ENCODE measurements around the gene CHI3L1. TPM values are rescaled to one million over a fixed set of nuclear protein-coding genes. Genes with fewer than 3 reads are reported as not detected.

Gene CHI3L1
- total RNA-seq, 2 donors from 2014 or later = not detected

DNA sequence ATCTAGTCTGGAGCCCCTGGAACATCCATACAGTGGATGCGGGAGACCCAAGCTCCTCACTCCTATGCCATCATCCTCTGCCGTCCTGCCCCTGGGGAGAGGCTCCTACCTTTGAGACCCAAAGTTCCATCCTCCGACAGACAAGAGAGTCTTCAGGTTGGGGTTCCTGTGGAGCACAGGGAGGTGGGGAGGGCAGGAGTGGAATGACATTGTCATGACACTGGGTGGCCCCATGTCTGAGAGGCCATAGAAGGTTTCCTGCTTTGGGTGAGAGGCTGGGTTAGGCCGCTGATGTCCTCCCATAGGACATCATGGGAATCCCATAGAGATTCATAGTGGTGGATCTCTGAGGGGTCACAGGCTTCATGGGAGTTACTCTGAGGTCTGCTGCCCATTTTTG, 2.0 kb downstream of the CHI3L1 start:
- Mint-ChIP-seq H3K27ac (no peak overlapping the region), H3K4me3 (no peak overlapping the region), H3K4me1 (ENCODE audit: low read depth) (peaks cover 8% of the 10 kb centered on the region), H3K36me3 (ENCODE audit: insufficient read depth in 2 of 2) (no peaks in the 10 kb centered on the region), H3K27me3 (ENCODE audit: low read depth) (peaks cover 5% of the 10 kb centered on the region), H3K9me3 (no peaks in the 10 kb centered on the region)
- ATAC-seq (replicated peaks in 1 of 2) = no peak
- DNase-seq = no peak

DNA sequence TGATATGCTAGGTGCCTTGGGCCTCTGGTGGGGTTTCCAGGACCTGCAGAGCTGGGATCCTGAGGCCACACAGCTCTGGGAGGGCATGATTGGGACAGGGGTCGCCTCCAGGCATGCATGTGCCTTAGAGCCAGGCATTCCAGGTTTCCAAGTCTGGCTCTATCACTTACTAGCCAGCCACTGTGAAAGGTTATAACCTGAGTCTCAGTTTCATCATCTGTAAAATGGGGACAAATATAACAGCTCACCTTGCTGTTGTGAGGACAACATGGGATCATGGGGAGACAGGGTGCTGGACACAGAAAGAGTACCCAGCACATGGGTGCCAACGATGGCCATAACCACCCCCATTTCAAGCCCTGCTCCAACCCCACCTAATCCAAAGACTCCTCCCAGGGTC, 2.7 kb downstream of the CHI3L1 start:
- DNase-seq (no peak), ATAC-seq (replicated peaks in 1 of 2) (no peak)
- no peak overlapping the region for H3K4me3 Mint-ChIP-seq
- H3K27ac Mint-ChIP-seq = no peak overlapping the region
- H3K4me1 Mint-ChIP-seq (ENCODE audit: low read depth) = peaks cover 8% of the 10 kb centered on the region
- no peaks in the 10 kb centered on the region for H3K9me3 Mint-ChIP-seq
- no peaks in the 10 kb centered on the region for H3K27me3 Mint-ChIP-seq (ENCODE audit: low read depth)
- H3K36me3 Mint-ChIP-seq (ENCODE audit: insufficient read depth in 2 of 2) = no peaks in the 10 kb centered on the region

DNA sequence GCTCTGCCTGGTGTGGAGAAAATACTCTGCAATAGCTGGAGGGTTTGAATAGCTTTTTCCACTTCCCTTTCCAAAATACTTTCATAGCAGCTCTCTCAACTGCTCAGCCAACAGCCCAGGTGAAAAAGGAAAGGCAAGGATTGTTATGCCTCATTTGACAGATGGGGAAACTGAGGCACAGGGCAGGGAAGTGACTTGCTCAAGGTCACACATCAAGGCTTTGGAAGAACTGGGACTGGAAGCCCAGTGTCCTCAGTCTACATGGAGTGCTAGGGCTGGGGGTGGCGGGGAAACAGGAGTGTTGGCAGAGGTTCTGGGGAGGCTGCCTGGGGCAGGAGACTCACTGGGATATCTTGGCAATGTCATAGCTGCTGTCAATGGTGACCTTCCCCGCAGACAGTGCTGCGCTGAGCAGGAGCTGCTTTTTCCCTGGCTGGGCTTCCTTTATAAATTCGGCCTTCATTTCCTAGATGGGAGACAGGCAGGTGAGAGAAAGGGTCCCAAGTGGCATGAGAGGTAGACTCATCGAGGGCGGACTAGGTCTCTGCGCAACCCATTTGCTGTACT, 4.0 kb downstream of the CHI3L1 start:
- Mint-ChIP-seq H3K27ac (no peak overlapping the region), H3K4me1 (ENCODE audit: low read depth) (peaks cover 8% of the 10 kb centered on the region)

DNA sequence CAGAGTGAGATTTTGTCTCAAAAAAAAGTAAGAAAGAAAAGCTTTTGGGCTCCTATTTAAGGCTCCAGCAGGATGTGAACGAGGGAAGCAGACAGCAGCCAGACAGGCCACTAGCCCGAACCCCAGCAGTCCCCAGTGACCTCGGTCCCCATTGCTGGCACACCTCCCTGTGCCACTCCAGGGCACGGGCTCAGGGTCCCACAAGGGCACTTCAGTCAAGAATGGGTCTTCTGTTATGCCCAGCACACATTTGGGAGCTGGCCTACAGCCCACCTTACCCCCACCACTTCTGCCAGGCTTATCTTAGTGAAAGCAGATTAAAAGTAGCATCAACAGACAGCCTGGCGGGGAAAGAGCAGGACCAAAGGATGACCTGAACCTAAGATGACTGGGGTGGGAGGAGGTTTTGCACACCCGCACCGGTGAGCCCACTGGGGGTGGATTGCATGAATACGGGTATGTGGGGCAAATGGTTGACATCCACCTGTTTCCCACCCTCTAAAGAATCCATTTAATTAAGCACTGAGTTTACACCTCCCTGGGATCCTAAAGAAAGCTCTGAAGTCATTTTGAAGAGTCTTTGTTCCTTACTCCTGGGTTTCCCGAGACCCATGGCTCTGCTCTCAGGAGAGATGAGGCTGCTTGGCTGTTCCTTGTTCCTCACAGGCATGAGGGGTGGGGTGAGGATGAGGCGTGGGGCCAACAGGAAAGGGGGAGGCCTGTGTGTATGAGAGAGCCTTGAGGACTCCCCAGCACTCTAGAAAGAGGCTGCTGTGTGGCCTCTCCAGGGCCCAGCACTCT, 4.7 kb downstream of the CHI3L1 start:
- H3K4me3 Mint-ChIP-seq = no peak overlapping the region
- no peak for ATAC-seq (replicated peaks in 1 of 2)
- H3K9me3 Mint-ChIP-seq = no peaks in the 10 kb centered on the region
- no peak overlapping the region for H3K27ac Mint-ChIP-seq
- H3K27me3 Mint-ChIP-seq (ENCODE audit: low read depth) = no peaks in the 10 kb centered on the region
- no peak for DNase-seq
- peaks cover 7% of the 10 kb centered on the region for H3K4me1 Mint-ChIP-seq (ENCODE audit: low read depth)
- H3K36me3 Mint-ChIP-seq (ENCODE audit: insufficient read depth in 2 of 2) = no peaks in the 10 kb centered on the region

More for the DNA sequence above, 4.0 kb downstream of the CHI3L1 start:
- Mint-ChIP-seq H3K9me3 (no peaks in the 10 kb centered on the region), H3K36me3 (ENCODE audit: insufficient read depth in 2 of 2) (no peaks in the 10 kb centered on the region), H3K27me3 (ENCODE audit: low read depth) (no peaks in the 10 kb centered on the region), H3K4me3 (no peak overlapping the region)
- DNase-seq (no peak), ATAC-seq (replicated peaks in 1 of 2) (no peak)

DNA sequence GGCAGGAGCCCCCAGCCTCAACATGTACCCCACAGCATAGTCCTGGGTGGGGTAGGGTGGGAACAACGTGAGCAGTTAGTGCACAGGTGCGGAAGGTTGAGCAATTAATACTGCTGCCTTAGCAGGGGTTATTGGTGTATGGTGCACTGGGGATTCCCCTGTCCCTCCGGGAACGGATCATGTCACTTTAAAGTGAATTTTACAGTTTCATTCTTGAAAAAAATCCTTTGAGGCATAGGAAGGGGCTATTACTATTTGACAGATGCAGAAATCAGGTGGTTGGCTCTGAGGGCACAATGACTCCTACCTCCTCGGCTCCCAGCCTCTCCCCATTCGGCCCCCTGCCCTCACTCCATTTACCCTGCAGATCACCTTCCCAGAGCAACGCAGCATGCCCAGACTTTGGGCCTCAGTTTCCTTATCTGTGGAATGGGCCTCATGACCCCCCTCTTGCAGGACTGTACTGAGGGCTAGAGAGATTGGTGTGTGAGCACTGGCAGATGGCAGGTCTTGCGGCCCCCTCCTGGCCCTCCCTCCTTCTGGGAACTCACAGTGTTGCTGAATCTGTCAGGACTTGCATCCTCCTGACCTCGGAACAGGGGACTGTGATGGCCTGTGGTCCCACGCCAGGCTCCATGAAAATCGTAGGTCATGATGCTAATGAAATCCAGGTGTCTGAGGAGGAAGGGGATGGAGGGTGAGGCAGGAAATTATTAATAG, 5.7 kb downstream of the CHI3L1 start:
- Mint-ChIP-seq H3K36me3 (ENCODE audit: insufficient read depth in 2 of 2) (no peaks in the 10 kb centered on the region), H3K27me3 (ENCODE audit: low read depth) (no peaks in the 10 kb centered on the region), H3K27ac (no peak overlapping the region), H3K4me3 (no peak overlapping the region), H3K9me3 (no peaks in the 10 kb centered on the region), H3K4me1 (ENCODE audit: low read depth) (no peaks in the 10 kb centered on the region)
- DNase-seq (no peak), ATAC-seq (replicated peaks in 1 of 2) (no peak)

DNA sequence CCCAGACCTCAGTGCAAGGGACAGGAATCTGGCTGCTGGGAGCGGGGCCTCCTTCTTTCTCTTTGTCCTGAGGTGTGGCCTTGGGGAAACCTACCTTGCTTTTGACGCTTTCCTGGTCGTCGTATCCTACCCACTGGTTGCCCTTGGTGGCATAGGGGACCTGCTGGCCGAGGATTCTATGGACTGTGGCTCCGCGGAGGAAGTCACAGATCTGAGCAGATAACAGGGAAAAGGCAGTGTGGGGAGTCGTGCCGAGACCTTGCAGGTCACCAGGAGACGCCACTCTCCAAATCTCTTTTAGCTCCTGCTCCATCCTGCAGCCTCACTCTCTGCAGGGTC, 6.9 kb downstream of the CHI3L1 start:
- Mint-ChIP-seq H3K4me3 (no peak overlapping the region), H3K27me3 (ENCODE audit: low read depth) (no peaks in the 10 kb centered on the region), H3K36me3 (ENCODE audit: insufficient read depth in 2 of 2) (no peaks in the 10 kb centered on the region), H3K27ac (no peak overlapping the region), H3K4me1 (ENCODE audit: low read depth) (no peaks in the 10 kb centered on the region), H3K9me3 (no peaks in the 10 kb centered on the region)
- DNase-seq (no peak), ATAC-seq (replicated peaks in 1 of 2) (no peak)

DNA sequence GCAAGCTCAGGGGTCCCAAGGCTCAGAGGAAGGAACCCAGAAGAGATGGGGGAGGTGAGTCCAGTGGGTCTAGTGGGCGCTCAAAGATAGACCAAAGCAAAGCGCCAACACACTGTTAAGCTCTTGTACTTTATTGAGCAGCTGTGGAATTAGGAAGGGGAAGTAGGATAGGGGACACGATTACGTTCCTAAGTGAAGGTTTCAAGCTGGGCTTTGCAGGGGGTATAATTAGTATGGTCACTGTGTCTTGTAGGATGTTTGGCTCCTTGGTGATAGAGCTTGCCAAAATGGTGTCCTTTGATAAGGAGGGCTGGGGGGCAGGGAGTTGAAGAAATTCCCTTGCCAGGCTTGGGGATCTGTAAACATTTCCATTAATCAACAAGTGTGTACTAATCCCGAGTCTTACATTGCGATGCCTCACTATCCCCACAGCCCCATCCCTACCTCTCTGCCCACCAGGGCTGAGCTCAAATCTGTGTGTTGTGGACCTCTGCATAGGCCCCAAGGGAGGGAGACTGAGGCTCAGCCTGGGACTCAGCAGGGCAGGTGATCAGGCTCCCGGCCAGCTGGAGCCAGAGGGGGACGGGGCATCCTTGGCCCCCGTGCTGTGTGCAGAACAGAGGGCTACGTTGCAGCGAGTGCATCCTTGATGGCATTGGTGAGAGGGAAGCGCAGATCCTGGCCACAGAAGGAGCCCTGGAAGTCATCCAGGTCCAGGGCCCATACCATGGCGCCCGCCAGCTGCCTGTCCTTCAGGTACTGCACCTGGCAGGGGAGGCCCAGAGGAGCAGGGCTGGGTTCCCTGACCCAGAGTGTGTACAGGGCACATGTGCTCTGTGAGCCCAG, 7.5 kb downstream of the CHI3L1 start:
- ATAC-seq (replicated peaks in 1 of 2) (no peak), DNase-seq (no peak)
- no peak overlapping the region for H3K27ac Mint-ChIP-seq
- H3K4me3 Mint-ChIP-seq = no peak overlapping the region
- no peaks in the 10 kb centered on the region for H3K4me1 Mint-ChIP-seq (ENCODE audit: low read depth)
- H3K27me3 Mint-ChIP-seq (ENCODE audit: low read depth) = no peaks in the 10 kb centered on the region
- H3K9me3 Mint-ChIP-seq = no peaks in the 10 kb centered on the region
- H3K36me3 Mint-ChIP-seq (ENCODE audit: insufficient read depth in 2 of 2) = no peaks in the 10 kb centered on the region

DNA sequence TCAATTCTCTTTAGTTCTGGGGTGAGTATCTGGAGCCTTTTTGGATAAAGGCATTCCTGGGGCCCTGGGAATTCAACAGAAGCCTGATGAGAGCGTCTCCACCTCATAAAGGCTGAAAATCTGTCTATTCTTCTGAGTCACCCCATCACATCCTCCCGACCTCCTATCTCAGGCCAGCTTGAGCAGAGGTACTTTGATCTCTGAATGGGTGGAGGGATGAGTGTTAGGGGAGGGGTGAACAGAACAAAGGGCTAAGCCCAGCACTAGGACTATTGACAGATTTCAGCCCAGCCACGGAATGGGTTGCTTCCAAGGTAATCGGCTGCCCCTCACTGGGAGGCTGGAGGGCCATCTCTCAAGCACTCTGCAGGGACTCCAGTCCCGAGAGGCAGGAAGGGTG, 8.4 kb downstream of the CHI3L1 start:
- ATAC-seq (replicated peaks in 1 of 2) (no peak), DNase-seq (no peak)
- no peaks in the 10 kb centered on the region for H3K27me3 Mint-ChIP-seq (ENCODE audit: low read depth)
- H3K9me3 Mint-ChIP-seq = no peaks in the 10 kb centered on the region
- H3K4me3 Mint-ChIP-seq = no peak overlapping the region
- no peaks in the 10 kb centered on the region for H3K36me3 Mint-ChIP-seq (ENCODE audit: insufficient read depth in 2 of 2)
- no peak overlapping the region for H3K27ac Mint-ChIP-seq
- no peaks in the 10 kb centered on the region for H3K4me1 Mint-ChIP-seq (ENCODE audit: low read depth)

DNA sequence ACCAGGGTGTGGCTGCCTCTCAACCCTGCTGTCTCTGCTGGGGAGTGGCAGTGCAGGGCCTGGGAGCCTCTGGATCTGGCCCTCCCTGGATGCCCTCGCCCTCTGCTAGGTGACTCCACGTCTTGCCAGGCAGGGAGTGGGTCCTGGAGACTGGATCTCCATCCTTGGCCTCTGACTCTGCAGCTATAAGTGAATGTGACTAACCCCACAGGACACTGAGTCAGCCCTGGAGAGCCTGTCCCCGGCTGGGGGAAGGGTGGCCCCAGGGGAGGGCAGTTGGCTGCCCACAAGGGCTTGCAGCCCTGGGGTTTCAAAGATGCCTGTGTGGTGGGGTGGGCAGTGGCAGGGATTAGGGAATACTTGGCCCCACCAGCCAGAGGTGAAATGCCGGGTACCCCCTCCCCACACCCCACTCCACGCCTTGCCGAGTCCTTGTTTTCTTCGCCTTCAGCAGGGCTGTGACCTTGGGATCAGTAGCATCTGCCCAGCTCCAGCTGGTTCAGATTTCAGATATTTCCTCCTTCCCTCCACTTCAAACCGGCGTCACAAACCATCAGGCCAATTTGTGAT, 8.9 kb downstream of the CHI3L1 start:
- ATAC-seq (replicated peaks in 1 of 2) (no peak), DNase-seq (no peak)
- no peak overlapping the region for H3K27ac Mint-ChIP-seq
- H3K27me3 Mint-ChIP-seq (ENCODE audit: low read depth) = no peaks in the 10 kb centered on the region
- H3K9me3 Mint-ChIP-seq = no peaks in the 10 kb centered on the region
- H3K4me3 Mint-ChIP-seq = no peak overlapping the region
- no peaks in the 10 kb centered on the region for H3K4me1 Mint-ChIP-seq (ENCODE audit: low read depth)
- H3K36me3 Mint-ChIP-seq (ENCODE audit: insufficient read depth in 2 of 2) = no peaks in the 10 kb centered on the region

DNA sequence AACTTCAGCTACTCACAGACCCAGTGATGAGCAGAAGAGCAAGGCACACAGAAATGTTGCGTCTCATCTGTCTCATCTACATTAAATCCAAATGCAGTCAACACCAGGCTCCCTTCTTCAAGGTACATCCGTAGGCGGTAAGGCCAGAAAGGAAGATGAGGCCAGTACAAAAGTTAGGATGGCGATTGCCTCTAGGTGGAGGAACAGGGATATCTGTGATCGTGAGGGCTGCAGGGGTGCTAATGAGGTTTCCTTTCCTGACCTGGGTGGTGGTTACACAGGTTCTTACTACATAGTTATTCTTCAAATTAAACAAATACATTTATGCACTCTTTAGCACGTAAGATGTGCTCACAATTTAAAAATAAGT, 9.5 kb downstream of the CHI3L1 start:
- ATAC-seq (replicated peaks in 1 of 2) (no peak), DNase-seq (no peak)
- no peaks in the 10 kb centered on the region for H3K9me3 Mint-ChIP-seq
- no peak overlapping the region for H3K4me3 Mint-ChIP-seq
- H3K27ac Mint-ChIP-seq = no peak overlapping the region
- H3K27me3 Mint-ChIP-seq (ENCODE audit: low read depth) = no peaks in the 10 kb centered on the region
- no peaks in the 10 kb centered on the region for H3K4me1 Mint-ChIP-seq (ENCODE audit: low read depth)
- no peaks in the 10 kb centered on the region for H3K36me3 Mint-ChIP-seq (ENCODE audit: insufficient read depth in 2 of 2)

DNA sequence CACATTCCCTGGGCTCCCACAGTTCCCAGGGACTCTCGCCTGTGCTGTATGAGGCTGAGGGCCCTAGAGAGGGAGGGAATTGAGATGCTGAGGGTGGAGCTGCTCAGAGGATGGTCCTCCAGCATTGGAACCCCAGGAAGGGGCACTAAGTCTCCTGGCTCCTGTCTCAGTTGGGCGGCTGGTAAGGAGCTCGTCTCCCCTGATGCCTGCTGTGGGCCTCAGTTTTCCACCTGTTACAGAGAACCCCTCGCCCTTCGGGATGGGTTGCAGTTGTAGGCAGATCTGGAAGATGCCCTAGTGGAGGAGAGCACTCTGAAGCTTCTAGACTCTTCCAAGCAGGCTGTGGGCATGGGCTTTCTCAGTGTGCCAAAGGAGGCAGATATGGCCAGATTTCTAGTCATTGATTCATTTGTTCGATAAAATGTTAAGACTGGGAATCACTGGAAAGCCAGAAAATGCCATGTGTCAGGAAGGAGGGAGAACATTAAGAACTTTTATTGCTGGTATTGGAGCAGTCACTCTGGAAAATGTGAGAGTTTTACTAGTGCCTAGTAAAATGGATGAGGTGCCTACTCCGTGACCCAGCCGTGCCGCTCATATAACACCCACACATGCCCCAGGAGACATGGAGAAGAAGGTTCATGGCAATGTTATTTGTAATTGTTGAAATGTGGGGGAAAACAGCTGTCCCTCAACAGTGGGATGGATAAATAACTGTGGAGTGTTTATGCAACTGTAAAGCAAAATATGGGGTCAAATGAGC, 10.1 kb downstream of the CHI3L1 start:
- Mint-ChIP-seq H3K9me3 (no peaks in the 10 kb centered on the region), H3K27ac (no peak overlapping the region), H3K4me1 (ENCODE audit: low read depth) (no peaks in the 10 kb centered on the region), H3K36me3 (ENCODE audit: insufficient read depth in 2 of 2) (no peaks in the 10 kb centered on the region), H3K4me3 (no peak overlapping the region), H3K27me3 (ENCODE audit: low read depth) (no peaks in the 10 kb centered on the region)
- DNase-seq = no peak
- ATAC-seq (replicated peaks in 1 of 2) = no peak

DNA sequence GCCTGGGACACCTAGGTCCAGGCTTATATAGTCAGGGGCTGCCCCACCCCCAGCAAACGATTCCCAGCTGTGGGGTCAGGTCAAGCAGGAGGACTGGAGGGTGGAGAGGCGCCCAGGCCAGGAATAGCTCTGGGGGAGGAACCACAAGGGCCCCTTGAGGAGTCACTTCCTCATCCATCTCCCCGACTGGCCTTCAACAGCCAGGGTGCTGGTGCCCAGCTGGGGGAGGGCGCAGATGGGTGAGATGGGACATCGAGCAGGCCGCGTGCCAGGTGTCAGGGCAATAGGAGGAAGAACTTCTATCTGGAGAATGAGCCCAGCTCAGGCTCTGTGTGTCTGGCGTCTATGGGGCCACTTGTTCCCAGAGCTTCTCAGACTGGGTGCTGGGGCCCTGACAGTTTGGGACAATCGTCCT, 10.7 kb downstream of the CHI3L1 start:
- no peaks in the 10 kb centered on the region for H3K36me3 Mint-ChIP-seq (ENCODE audit: insufficient read depth in 2 of 2)
- ATAC-seq (replicated peaks in 1 of 2) = no peak
- no peak for DNase-seq
- H3K4me1 Mint-ChIP-seq (ENCODE audit: low read depth) = no peaks in the 10 kb centered on the region
- no peak overlapping the region for H3K27ac Mint-ChIP-seq
- H3K27me3 Mint-ChIP-seq (ENCODE audit: low read depth) = no peaks in the 10 kb centered on the region
- H3K4me3 Mint-ChIP-seq = no peak overlapping the region
- no peaks in the 10 kb centered on the region for H3K9me3 Mint-ChIP-seq
